ENCODE data around the gene SKIC8.
"Not testable (repeated sequence)": the region's sequence is repeated elsewhere in the genome, so short reads cannot be mapped to it uniquely, and the experiment has no call there.

The SKIC8 gene

GRCh38 chr15:78249131-78249530 is 50.3 kb downstream of the SKIC8 start:
- DNase-seq: no peak

GRCh38 chr15:78247911-78248310 is 51.5 kb downstream of the SKIC8 start:
- DNase-seq: no peak

GRCh38 chr15:78245976-78246620 is 53.3 kb downstream of the SKIC8 start:
- not testable (repeated sequence) for DNase-seq

GRCh38 chr15:78245392-78245791 is 54.0 kb downstream of the SKIC8 start:
- DNase-seq: not testable (repeated sequence)

GRCh38 chr15:78244893-78245292 is 54.5 kb downstream of the SKIC8 start:
- peak in 1 of 2 donors; percentile 22 for DNase-seq

- DNase-seq: no peak
These were observed 55.3 kb downstream of the SKIC8 start for GRCh38 chr15:78244101-78244500.

- DNase-seq: no peak
These were observed 55.9 kb downstream of the SKIC8 start for GRCh38 chr15:78243491-78243941.

- no peak for DNase-seq
These were observed 56.4 kb downstream of the SKIC8 start for GRCh38 chr15:78243058-78243457.

GRCh38 chr15:78242128-78242527 is 57.3 kb downstream of the SKIC8 start:
- peak; percentile 22 to 31 for DNase-seq

- peak; percentile 67 to 77 for DNase-seq
These were observed 58.4 kb downstream of the SKIC8 start for GRCh38 chr15:78241017-78241416.

- DNase-seq: no peak
These were observed 59.6 kb downstream of the SKIC8 start for GRCh38 chr15:78239811-78240210.

GRCh38 chr15:78237146-78237545 is 62.3 kb downstream of the SKIC8 start:
- no peak for DNase-seq

- no peak for DNase-seq
These were observed 62.9 kb downstream of the SKIC8 start for GRCh38 chr15:78236491-78236890.

GRCh38 chr15:78234515-78235040 is 64.8 kb downstream of the SKIC8 start, which contains the start of gene ACSBG1:
Gene ACSBG1, minus strand, starts transcription at chr15:78234565. Its CDS starts 64 bp downstream, at chr15:78234501.
- DNase-seq: no peak

- DNase-seq: no peak
These were observed 65.9 kb downstream of the SKIC8 start for GRCh38 chr15:78233496-78233895.
